HG02938 (cell line): ENCODE measurements around the gene SRPRA.
"Not testable (repeated sequence)": the region's sequence is repeated elsewhere in the genome, so short reads cannot be mapped to it uniquely, and the experiment has no call there.

Experiments
- ATAC-seq: cut with Tn5 transposase; IDR thresholded peaks from one replicate; pipeline ENCODE4 v1.9.1; 2021; ENCODE audit warnings: mild to moderate bottlenecking, moderate library complexity; ENCODE audit not compliant: unreplicated experiment

SRPRA gene, protein sequence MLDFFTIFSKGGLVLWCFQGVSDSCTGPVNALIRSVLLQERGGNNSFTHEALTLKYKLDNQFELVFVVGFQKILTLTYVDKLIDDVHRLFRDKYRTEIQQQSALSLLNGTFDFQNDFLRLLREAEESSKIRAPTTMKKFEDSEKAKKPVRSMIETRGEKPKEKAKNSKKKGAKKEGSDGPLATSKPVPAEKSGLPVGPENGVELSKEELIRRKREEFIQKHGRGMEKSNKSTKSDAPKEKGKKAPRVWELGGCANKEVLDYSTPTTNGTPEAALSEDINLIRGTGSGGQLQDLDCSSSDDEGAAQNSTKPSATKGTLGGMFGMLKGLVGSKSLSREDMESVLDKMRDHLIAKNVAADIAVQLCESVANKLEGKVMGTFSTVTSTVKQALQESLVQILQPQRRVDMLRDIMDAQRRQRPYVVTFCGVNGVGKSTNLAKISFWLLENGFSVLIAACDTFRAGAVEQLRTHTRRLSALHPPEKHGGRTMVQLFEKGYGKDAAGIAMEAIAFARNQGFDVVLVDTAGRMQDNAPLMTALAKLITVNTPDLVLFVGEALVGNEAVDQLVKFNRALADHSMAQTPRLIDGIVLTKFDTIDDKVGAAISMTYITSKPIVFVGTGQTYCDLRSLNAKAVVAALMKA

DNA sequence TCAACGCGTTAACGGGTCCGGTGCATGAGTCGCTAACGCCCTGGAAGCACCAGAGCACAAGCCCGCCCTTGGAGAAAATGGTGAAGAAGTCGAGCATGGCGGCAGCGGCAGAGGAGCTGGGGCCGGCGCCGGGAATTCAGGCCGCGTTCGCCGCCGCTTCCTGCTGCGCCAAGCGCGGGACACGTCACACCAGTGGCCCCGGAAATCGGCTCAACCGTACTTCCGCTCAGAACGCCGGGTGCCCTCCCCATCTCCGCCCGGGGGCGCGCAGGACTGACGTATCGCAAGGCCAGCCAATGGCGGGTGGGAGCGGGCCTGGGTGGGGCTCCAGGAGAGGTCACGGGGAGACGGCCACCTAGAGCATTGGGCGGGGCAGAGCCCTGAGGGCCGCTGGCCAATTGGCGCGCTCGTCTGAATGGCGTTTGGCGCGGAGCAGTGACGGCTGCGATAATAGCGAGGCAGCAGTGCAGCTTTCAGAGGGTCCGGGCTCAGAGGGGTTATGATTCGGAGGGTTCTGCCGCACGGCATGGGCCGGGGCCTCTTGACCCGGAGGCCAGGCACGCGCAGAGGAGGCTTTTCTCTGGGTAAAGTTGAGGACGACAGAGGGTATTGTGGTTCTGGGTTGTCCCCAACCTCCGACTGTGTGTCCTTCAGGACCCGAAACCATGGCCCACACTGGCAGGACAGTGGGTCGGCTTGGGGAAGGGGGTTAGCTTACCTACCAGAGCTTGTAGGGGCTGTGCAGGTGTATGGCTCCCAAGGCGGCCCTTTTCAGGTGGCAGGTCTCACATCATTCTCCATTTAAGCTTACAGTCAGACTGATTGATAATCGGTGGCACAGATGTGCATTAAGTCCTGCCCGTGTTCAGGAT is at the start of gene SRPRA, which contains the start of gene FOXRED1:
Gene SRPRA (minus strand): TSS at position 188 of the 872 bp plus-strand sequence. CDS start 91 bp downstream, at position 97.
Gene FOXRED1 (plus strand): TSS at position 447 of the 872 bp plus-strand sequence. CDS start 53 bp downstream, at position 500.
- ATAC-seq, result peak; percentile 97

DNA sequence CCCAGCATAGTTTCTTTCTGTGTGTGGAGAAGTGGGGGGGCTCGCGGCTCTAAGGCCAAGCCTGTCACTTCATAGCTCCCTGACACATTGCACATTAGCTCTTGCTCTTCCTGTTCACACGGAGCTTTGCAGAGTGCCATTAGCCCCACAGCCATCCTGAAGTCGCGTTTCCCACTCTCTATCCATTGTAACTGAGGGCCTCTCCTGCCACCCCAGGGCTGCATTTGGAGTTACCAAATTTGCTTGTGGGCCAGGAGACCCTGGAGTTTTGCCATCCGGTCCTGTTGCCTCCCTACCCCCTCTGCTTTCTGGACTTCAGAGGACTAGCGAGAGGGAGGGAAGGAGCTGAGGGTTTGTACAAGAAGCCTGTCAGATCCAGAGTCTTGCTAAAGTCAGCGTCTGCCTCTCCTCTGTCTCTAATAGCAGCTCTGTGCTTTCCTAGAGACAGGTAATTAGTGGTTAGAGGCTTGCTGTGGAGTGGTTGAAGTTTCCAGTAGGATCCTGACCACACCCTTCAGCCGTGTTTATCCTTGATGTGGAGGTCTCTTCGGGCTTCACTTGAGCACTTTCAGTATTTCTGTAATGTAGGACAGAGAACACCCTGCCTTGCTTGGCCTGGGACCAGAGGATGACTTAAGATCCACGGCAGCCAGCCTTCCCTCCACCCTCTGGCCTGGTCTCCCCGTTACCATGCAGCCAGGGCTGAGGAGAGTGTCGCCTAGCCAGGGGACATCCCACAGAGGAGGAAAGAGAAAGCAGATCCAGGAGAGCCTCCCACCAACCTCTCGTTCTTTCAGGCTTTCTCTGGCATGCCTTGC is 49.3 kb upstream of the SRPRA start:
- peak; percentile 23 for ATAC-seq

DNA sequence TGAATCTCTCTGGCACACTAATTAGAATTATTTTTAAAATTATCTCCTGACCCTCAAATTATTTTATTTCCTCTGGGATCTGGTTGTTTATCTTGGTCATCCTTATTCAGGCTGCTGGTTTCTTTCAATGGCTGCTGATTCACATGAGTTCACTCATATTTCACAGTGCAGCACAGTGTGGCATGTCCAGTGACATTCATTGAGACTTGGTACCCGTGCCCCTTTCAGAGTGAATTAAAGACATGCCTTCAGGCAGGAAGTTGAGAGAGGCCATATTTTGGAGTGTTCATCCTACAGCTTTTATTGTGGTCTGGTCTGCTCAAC is 48.7 kb upstream of the SRPRA start:
- no peak for ATAC-seq

DNA sequence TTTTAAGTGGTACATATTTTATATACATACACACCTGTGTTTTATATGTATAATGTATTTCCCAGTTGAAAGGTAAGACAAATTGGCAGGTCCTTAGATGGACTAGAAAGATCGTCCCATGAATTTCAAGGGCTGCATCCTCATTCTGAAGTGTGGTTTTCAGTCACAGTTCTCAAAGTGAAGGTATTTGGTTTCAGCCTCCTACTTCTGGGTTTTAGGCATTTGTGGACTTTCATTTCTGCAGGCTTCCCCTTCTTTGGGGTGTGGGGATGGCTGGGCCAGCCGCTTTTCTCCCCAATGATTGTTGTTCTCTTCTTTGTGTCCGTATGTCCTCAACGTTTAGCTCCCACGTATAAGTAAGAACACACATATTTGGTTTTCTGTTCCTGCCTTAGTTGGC is 45.1 kb upstream of the SRPRA start:
- ATAC-seq, result no peak

DNA sequence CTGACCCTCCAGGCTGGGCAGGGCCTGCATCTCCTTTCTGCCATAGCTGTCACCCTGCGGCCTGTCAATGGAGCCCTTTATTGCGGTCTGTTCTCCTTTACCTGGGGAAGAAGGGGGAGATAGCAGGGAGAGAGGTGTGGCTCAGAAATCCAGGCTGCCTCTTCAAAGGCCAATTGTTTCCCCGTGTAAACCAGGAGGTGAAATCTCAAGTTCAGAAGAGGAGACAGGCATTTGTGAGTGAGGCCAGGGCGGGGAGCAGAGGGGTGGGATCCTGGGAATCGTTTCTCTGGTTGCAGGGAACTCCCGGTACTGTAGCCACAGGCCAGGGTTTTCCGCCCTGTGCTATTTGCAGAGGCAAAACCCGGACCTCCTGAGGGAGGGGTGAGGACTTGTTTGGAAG is 44.3 kb upstream of the SRPRA start:
- no peak for ATAC-seq

DNA sequence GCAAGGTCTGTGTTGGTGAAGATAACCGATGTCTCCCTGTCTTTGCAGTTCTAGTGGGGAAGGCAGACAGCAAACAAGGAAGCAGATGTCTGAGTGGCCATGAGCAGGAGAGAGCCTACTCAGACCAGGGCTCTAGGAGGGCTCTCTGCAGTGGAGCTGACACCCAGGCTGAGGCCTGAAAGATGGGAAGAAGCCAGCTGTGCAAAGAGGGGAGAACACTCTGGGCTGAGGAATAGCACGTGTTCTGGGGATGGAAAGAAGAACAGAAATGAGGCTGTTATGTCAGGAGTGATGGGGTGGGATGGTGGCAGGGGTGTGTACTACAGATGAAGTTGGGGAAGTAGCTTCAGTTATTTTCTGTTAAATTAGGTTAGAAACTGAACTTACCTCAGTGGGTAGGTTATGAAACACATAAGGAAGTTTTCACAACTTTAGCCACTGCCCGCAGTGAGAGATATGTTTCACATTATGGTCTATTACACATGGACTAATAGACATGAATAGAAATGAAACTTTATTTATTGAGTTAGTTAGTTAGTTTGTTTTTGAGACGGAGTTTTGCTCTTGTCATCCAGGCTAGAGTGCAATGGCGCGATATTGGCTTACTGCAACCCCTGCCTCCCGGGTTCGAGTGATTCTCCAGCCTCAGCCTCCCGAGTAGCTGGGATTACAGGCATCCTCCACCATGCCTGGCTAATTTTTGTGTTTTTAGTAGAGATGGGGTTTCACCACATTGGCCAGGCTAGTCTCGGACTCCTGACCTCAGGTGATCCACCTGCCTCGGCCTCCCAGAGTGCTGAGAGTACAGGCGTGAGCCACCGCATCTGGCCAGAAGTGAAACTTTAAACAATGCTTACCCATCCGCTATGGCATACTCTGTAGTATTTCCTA is 43.0 kb upstream of the SRPRA start:
- ATAC-seq, result peak; percentile 71

DNA sequence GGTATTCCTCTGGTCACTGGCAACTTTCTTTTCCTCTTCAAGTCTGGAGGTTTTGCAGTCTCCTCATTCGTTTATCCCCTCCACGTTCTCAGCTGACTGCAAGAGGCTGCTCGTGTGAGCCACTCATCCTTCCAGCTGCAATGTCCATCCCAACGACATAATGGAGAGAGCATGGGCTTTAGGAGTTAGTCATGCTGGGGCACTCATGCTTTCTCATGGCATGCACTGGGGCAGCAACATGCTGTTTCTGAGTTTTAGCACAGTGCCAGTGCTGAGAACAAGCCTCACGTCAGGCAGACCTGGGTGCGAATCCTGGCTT is 42.3 kb upstream of the SRPRA start:
- ATAC-seq, result no peak

DNA sequence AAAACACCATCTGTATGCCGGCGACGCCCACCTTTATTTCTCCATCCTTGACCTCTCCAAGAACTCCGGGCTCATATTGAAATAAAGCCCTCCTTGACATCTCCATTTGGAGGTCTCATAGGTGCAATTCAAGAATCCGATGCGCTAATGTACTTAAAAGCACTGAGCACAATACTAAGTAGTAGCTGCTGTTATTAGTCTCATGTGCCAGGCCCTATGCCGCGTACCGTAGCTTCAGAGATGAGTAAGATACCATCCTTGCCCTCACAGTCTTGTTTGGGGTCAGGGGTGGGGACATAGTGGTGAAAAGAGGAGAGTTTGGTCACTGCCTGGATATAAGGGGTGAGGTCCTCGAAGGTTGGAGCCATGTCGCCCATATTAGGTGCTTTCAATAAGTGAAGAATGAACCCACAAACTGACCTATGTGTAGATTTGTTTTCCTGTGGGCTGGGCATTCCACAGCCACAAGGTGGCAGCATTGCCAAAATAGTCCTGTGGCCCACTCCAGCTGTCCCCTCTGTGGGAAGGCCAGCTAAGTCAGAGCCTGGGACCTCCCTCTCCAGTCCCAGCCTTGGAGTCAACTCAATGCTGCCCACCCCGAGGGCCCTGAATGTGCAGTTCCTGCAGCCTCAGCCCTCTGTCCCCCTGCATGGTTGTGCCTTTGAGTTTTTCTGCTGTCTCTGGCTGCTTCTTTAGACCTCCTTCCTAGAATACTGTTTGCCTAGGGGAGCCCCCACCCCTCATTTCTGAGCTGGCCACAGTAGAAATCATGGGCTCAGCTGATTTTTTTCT is 41.7 kb upstream of the SRPRA start:
- no peak for ATAC-seq

DNA sequence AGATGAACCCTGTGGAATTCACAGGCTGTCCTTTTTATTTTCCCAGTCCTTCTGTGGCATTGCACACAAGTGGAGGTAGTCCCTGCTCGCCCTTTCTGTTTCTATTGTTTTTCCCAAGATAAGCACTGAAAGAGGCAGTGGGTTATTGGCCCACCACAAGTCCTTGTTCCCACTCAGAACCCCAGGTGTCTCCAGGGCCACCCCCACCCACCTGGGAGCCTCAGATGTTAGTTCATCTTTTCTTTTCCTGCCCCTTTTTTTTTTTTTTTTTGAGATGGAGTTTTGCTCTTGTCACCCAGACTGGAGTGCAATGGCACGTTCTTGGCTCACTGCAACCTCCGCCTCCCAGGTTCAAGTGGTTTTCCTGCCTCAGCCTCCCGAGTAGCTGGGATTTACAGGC is 40.1 kb upstream of the SRPRA start:
- ATAC-seq, result not testable (repeated sequence)

DNA sequence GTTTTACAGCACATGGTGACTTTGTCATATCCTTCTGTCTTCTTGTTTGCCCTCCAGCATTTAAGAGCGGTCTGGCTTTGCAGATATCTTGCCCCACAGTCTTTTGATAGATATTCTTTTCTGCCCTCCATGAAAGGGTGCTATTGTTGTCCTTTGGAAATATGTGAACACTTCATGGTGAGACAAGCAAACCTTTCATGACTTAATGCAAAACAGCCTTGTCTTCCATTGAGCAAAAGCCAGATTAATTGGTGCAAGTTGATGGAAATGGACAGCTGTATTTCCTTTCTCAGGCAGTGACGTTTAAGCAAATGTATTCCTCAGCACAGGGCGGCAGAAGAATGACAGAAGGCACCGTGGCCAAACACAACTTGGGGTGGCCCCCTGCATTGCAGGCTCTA is 39.6 kb upstream of the SRPRA start:
- ATAC-seq, result no peak

DNA sequence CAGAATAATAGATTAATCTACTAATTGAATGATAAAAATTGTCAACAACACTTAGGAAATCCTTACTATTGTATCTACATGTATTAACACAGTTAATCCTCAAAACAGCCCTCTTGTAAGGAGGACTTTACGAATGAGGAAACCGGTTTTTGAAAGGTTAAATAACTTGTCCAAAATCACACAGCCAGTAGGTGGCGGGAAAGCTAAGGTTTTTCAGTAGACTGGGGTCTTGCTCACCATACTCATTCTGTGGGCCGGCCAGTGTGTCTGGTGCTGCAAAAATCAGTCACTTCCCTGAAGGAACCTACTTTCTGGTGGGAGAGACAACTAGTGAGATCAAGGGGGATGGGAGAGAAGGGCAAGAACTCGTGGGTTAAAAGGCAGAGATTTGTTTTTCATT is 39.0 kb upstream of the SRPRA start:
- no peak for ATAC-seq

DNA sequence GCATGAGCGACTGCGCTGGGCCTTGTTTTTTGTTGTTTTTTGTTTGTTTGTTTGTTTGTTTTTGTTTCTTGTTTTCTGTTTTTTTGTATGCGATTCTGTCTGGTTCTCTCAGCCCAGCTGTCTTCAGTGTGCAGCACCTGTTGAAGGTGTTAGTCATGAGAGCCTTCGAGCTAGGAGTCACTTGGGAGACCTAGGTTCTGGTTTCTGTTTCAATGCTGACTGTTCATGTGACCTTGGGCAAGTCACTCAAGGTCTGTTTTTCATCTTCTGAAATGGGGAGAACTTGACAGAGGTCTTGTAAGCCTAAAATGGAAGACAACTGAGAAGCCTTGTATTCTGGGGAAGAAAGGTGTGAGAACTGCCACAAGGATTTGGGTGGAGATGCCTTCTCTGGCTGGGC is 37.0 kb upstream of the SRPRA start:
- peak; percentile 69 for ATAC-seq

DNA sequence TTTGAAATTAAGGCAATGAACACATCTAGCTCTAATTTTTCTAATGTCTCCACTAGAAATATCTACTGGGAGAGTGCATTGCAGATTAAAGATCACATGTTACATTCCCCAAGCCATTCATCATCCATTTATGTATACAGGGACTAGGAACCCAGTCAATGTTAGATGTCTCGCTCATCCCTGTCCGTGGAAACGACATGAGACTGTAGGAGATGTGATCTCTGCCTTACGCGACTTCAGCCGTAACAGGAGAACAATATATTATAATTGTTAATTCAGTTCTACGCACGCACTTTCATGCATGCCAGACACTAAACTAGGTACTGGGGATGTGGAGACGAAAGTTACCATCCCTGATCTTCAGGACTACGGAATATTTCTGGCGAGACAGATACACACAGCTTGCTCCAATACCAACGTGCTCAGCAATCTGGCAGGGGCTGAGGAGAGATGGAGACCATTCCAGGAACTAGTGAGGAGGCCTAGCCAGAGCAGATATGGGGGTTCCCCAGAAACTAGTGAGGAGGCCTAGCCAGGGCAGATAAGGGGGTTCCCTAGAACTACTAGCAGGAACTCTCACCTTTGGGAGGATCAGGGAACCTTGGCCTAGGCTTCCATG is 35.9 kb upstream of the SRPRA start:
- no peak for ATAC-seq

DNA sequence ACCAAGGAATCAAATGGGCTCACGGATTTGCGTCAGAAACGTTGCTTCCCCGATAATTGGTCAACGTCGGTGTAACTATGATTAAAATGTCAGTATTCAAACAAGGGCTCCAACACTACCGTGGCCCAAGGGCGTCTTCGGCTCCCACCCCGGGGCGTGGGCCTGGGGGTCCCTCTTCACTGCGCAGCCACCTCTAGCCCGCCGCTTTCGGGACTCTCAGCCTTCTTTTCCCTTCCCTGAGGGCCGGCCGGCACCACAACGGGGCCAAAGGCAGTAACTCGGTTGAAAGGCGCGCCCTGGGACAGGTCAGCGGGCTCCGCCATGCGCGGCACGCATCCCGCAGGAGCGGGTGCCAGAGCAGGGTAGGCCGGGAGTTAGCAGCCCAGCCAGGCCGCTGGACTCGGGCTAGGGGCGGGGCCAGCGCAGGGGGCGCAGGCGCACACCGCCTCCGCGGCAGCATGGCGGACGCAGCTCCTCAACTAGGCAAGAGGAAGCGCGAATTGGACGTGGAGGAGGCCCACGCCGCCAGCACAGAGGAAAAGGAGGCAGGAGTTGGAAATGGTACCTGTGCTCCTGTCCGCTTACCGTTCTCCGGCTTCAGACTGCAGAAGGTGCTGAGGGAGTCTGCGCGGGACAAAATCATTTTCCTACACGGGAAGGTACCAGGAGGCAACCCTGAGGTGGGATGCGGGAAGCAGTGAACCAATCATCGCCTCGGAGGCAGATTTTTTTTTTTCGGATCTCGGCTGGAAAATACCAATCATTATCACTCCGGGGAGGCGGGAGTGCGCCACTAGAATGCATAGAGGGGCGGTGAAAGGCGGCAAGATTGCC is 35.1 kb upstream of the SRPRA start, which contains the start of gene DCPS:
Gene DCPS (plus strand): TSS at position 438 of the 834 bp plus-strand sequence. CDS start 21 bp downstream, at position 459.
- ATAC-seq, result peak; percentile 70

DNA sequence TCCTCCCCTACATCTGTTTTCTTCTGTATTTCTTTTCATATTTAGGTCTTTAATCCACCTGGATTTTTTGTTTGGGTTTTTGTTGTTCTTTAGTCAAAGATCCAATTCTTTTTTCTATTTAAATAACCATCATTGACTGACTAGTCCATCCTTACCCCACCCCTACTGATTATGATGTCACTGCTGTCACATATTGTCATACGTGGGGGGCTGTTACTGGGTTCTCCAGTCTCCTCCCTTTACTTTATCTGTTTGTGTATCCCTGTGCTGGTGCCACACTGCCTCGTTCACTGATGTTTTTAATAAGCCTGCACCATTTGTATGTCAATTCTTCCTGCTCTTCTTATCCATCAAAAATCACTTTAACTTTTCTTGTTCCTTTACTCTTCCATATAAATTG is 28.3 kb upstream of the SRPRA start:
- ATAC-seq, result no peak

DNA sequence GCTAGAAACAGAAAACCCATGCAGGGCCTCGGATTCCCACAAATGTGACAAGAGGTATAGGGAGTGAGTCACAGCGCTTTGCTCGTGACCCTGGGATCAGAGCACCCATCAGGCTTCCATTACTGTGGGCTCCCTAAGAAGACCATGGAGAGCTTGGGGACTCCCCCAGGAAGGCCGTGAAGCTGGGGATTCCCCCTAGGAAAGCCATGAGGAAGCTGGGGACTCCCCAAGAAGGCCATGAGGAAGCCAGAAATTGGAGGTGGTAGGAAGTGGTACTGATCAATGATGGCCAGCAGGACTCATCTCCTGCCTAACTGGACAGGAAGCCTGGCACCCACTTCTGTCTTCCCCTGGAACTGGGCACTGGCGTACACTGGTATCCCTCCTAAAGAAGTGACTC is 25.0 kb upstream of the SRPRA start:
- no peak for ATAC-seq

DNA sequence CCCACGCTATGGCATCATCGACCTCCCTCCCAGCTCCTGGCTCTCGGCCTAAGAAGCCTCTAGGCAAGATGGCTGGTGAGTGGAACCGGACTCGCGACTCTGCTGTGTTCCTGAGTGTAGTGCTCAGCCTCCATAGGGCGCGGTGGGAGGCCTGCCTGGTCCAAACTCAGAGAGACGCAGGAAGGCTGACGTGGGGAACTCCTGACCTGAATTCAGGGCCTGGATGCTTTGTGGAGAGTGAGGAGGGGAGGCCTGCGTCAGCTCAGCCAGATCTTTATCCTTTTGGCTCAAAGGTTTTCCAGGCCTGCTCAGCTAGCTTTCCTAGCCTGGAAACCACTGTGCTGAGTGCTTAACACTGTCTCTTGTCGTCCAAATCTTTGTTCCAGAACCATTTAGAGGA is 22.2 kb upstream of the SRPRA start:
- ATAC-seq, result no peak

DNA sequence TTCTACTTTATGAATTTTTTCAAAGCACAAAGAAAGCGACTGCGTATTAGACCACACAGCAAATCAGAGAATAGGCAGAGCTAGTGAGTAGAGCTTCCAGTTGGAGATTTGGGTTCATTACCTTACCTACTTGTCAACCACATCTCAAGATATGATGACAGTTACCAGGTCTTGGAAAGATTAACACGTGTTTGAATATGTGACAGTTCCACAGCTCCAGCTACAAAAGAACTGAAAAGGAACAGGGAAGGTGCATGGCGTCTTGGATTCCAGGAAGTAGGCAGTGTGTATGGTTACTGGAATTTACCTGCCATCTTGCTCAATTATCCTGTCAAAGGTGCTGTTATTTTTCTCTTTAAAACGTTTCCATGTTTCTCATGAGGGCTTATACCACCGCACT is 19.5 kb upstream of the SRPRA start:
- ATAC-seq, result no peak
